HT1080 (cell line): ENCODE measurements around the gene TLX1. TPM values are rescaled to one million over a fixed set of nuclear protein-coding genes. Genes with fewer than 3 reads are reported as not detected.

ENCODE experiments used
- total RNA-seq: library from RNA; depleted of rRNA; stranded (reverse); fragments of >200 nt; shearing (Covaris generic); gene quantifications from 2 replicates; pipeline ENCODE4 v1.2.3, GENCODE V29; 2014; rRNA removed

The TLX1 gene
- total RNA-seq, 1 experiment from 2014 or later = not detected

Other genes starting within 250 kb of the TLX1 start
- gene SLF2, start 218.3 kb upstream of the TLX1 start, total RNA-seq = 15.7 and 17.4 TPM in 2 replicates
- 0.53 and 2.9 TPM in 2 replicates for gene SEMA4G, start 161.8 kb upstream of the TLX1 start, total RNA-seq
- 120 and 146 TPM in 2 replicates for gene MRPL43, start 143.8 kb upstream of the TLX1 start, total RNA-seq
- gene TWNK, start 143.8 kb upstream of the TLX1 start, total RNA-seq = 29.8 and 35.9 TPM in 2 replicates
- gene LZTS2, start 131.5 kb upstream of the TLX1 start, total RNA-seq = 51.8 and 62.1 TPM in 2 replicates
- gene PDZD7, start 100.2 kb upstream of the TLX1 start, total RNA-seq = 0.80 and 1.6 TPM in 2 replicates
- 70.2 and 76.3 TPM in 2 replicates for gene SFXN3, start 100.1 kb upstream of the TLX1 start, total RNA-seq
- gene KAZALD1, start 69.3 kb upstream of the TLX1 start, total RNA-seq = 13.4 and 14.0 TPM in 2 replicates
- gene LBX1, start 98.2 kb downstream of the TLX1 start, total RNA-seq = not detected in 2 replicates
- 6.2 and 6.4 TPM in 2 replicates for gene BTRC, start 222.9 kb downstream of the TLX1 start, total RNA-seq